ENCODE results near the gene CCDC27. TPM values are rescaled to one million over a fixed set of nuclear protein-coding genes. Genes with fewer than 3 reads are reported as not detected.

The CCDC27 gene
- total RNA-seq, 4 donors from 2014 or later = 0.13 TPM; not detected in 3

DNA sequence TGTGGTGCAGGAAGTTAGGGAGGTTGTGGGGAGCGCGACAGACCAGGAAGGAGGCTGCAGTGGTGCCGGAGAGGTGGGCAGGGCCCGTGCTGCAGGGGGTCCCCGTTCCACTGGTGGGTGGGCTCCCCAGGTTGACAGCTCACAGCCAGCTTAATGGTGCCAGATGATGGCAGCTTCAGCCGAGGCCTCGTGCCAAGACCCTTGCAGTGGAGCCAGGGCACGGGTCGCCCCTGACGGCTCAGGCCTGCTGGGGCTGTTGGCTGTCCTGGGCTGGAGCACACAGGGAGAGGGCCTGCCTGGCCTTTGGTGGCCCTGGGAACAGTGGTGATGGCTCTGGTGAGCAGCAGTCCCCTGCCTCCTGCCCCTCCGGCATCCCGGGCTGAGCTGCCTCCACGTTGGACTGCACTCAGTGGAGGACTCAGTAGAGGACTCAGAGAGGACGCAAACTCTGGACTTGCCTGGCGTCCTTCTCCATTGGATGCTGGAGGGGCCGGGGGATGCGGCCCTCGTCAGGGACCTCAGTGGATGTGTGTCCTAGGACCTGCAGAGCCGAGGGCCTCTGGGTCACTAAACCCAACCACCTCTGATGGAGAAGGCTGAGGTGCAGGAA lies 46.8 kb upstream of the CCDC27 start:
- TF ChIP-seq, protein P1, sequence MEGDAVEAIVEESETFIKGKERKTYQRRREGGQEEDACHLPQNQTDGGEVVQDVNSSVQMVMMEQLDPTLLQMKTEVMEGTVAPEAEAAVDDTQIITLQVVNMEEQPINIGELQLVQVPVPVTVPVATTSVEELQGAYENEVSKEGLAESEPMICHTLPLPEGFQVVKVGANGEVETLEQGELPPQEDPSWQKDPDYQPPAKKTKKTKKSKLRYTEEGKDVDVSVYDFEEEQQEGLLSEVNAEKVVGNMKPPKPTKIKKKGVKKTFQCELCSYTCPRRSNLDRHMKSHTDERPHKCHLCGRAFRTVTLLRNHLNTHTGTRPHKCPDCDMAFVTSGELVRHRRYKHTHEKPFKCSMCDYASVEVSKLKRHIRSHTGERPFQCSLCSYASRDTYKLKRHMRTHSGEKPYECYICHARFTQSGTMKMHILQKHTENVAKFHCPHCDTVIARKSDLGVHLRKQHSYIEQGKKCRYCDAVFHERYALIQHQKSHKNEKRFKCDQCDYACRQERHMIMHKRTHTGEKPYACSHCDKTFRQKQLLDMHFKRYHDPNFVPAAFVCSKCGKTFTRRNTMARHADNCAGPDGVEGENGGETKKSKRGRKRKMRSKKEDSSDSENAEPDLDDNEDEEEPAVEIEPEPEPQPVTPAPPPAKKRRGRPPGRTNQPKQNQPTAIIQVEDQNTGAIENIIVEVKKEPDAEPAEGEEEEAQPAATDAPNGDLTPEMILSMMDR (IDR thresholded peaks at IDR 0.05) = no peak
- TF ChIP-seq POLR2A (IDR thresholded peaks at IDR 0.05) = no peak
- WGBS, 2 donors = 80 to 100% methylated on average over 1 to 3 of the region's 19 CpGs
- intact Hi-C loops (cut with DNase I) = no loop called here
- H3K4me3 ChIP-seq (replicated peaks in 1 of 3) = no peak overlapping the region
- DNase-seq = no peak
- H3K27ac ChIP-seq = no peak overlapping the region
- no peaks in the 10 kb centered on the region for H3K4me1 ChIP-seq
- no peaks in the 10 kb centered on the region for H3K9me3 ChIP-seq
- no peaks in the 10 kb centered on the region for H3K27me3 ChIP-seq
- no peaks in the 10 kb centered on the region for H3K36me3 ChIP-seq

DNA sequence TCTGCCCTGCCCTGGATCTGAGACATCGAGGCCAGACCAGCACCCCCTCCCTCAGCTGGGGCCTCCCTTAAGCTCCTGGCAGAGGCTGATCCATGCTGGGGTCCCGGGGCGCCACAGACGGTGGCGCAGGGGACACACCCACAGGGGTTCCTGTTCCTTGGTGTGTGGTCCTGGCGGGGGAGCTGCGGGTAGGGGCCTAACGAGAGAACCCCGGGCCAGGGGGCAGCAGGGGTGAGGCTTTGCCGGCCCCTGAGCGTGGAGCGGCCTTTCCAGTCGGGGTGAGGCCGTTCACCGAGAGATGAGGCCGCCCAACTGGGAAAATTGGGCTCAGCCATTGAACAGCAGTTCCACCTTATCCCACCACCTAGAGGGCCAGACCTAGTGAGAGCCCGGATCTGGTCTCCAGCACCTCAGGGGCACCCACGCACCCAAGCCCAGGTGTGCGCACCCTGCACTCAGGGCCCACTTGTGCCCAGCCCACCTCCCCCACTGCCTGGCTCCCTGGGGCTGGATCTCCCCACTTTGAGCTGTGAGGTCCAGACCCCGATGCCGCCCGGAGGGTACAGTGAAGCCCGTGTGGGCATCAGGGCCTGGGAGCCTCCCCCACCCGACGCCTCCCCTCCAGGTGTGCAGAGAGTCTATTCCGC lies 45.5 kb upstream of the CCDC27 start:
- no peaks in the 10 kb centered on the region for H3K27me3 ChIP-seq
- no peaks in the 10 kb centered on the region for H3K9me3 ChIP-seq
- no peaks in the 10 kb centered on the region for H3K4me1 ChIP-seq
- DNase-seq = no peak
- intact Hi-C loops (cut with DNase I) = no loop called here
- H3K27ac ChIP-seq = no peak overlapping the region
- WGBS, 2 donors = 79 to 100% methylated on average over 1 to 20 of the region's 26 CpGs
- TF ChIP-seq, protein P1 (IDR thresholded peaks at IDR 0.05) = no peak
- TF ChIP-seq POLR2A (IDR thresholded peaks at IDR 0.05) = no peak
- no peaks in the 10 kb centered on the region for H3K36me3 ChIP-seq
- H3K4me3 ChIP-seq (replicated peaks in 1 of 3) = no peak overlapping the region

- H3K36me3 ChIP-seq = no peaks in the 10 kb centered on the region
- TF ChIP-seq, protein P1 (IDR thresholded peaks at IDR 0.05) = no peak
- TF ChIP-seq POLR2A (IDR thresholded peaks at IDR 0.05) = no peak
- WGBS, 2 donors = 54 to 56% methylated on average over 19 to 34 of the region's 35 CpGs
- no peak overlapping the region for H3K27ac ChIP-seq
- no peaks in the 10 kb centered on the region for H3K4me1 ChIP-seq
- no peak overlapping the region for H3K4me3 ChIP-seq (replicated peaks in 1 of 3)
- no peaks in the 10 kb centered on the region for H3K9me3 ChIP-seq
- intact Hi-C loops (cut with DNase I) = no loop called here
- no peak for DNase-seq
- no peaks in the 10 kb centered on the region for H3K27me3 ChIP-seq
These were observed 44.8 kb upstream of the CCDC27 start for GRCh38 chr1:3707298-3707938.

DNA sequence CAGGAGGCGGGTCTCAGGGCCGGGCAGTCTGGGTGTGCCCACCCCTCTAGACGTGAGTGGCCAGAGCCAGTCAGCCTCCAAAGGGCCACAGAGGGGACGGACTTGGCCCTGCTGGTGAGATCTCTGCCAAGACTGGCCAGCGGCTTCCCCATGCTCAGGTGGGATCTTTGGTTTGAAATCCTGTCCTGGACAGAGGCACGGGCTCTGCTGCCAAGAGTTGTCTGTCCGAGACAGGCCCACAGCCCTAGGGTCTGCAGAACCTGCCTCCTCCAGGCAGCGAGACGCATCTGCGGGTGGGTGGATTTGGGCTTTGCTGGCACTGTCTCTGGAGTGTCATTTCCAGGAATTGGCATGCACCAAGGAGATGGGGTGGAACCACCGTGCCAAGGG lies 44.3 kb upstream of the CCDC27 start:
- Histone ChIP-seq H3K27me3 (no peaks in the 10 kb centered on the region), H3K4me3 (replicated peaks in 1 of 3) (no peak overlapping the region), H3K27ac (no peak overlapping the region), H3K9me3 (no peaks in the 10 kb centered on the region), H3K36me3 (no peaks in the 10 kb centered on the region), H3K4me1 (peaks cover 0 to 3% of the 10 kb centered on the region in 2 donors)
- TF ChIP-seq POLR2A (IDR thresholded peaks at IDR 0.05) = no peak
- TF ChIP-seq, protein P1 (IDR thresholded peaks at IDR 0.05) = no peak
- intact Hi-C loops (cut with DNase I) = no loop called here
- DNase-seq = no peak
- WGBS, 2 donors = 75% methylated on average over 4 of the region's 11 CpGs; no CpG with 5 or more reads in 1 of the 2 donors

DNA sequence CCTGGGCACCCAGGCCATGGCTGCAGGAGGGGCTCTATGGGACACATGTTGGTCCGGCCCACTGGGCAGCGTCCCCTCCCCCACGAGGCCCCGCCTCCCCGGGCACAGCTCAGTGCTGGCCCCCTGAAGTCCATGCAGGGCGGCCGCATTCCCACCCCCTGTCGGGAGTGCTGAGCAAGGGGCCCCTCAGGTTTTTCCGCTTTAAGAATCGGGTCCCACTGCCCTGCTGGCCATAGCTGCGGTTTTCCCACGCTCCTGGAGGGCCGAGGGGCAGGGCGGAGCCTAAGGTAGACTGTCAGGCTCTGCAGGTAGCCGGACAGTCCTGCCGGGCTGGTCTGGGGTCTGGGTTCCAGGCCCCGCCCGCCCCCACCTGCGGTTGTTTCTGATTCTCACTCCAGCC lies 43.5 kb upstream of the CCDC27 start:
- no peaks in the 10 kb centered on the region for H3K27me3 ChIP-seq
- no peak overlapping the region for H3K4me3 ChIP-seq (replicated peaks in 1 of 3)
- no peak for DNase-seq
- no peaks in the 10 kb centered on the region for H3K9me3 ChIP-seq
- H3K27ac ChIP-seq = no peak overlapping the region
- H3K4me1 ChIP-seq = peaks cover 0 to 6% of the 10 kb centered on the region in 2 donors
- intact Hi-C loops (cut with DNase I) = no loop called here
- TF ChIP-seq POLR2A (IDR thresholded peaks at IDR 0.05) = no peak
- TF ChIP-seq, protein P1 (IDR thresholded peaks at IDR 0.05) = no peak
- 24 to 40% methylated on average over 4 to 7 of the region's 19 CpGs for WGBS, 2 donors
- H3K36me3 ChIP-seq = no peaks in the 10 kb centered on the region
